IMR-90 (cell line): ENCODE data around the gene KRCC1. TPM values are rescaled to one million over a fixed set of nuclear protein-coding genes. Genes with fewer than 3 reads are reported as not detected.

Source experiments
- ATAC-seq: fragments of 200-7000 bp; cut with Tn5 transposase; 2 replicates; pipeline ENCODE4 v1.9.1; 2020; ENCODE audit warnings: low read depth, mild to moderate bottlenecking, moderate library complexity
- BruUV-seq: library from RNA; stranded (reverse); fragments of 400-500 nt; replicated peaks from 2 replicates; lab custom pipeline; 2021; lab: Mats Ljungman, UMichigan
- CTCF ChIA-PET: fragments of 300-600 bp; formaldehyde crosslinking; extraction: SDS; loops from one replicate; lab custom pipeline; 2021; ENCODE audit warnings: antibody characterized with exemption; lab: Yijun Ruan, JAX
- POLR2A ChIA-PET: fragments of 300-600 bp; sonication (Branson Sonifier 250); formaldehyde crosslinking; loops from one replicate; lab custom pipeline; 2022; ENCODE audit warnings: antibody characterized with exemption; ENCODE audit not compliant: unreplicated experiment; lab: Charles Lee
- DNase-seq: peaks from one replicate; pipeline ENCODE4 v3.0.0; 2013
- H2AFZ ChIP-seq: replicated peaks from 2 replicates; pipeline ENCODE3; 2013; ENCODE audit warnings: low read length, mild to moderate bottlenecking; ENCODE audit not compliant: poor library complexity
- H2AK5ac ChIP-seq: 2 replicates; pipeline ENCODE4 v1.6.1; 2013; ENCODE audit warnings: low read depth, low read length, inconsistent platforms
- H2AK9ac ChIP-seq: replicated peaks from 2 replicates; pipeline ENCODE3; 2013; ENCODE audit warnings: mild to moderate bottlenecking, low read depth, low read length, moderate library complexity; ENCODE audit not compliant: poor library complexity
- H2BK120ac ChIP-seq: 2 replicates; pipeline ENCODE4 v1.6.1; 2013; ENCODE audit warnings: low read depth, low read length, inconsistent platforms
- H2BK15ac ChIP-seq: 3 replicates; pipeline ENCODE4 v1.6.1; 2013; ENCODE audit warnings: low read depth, low read length, inconsistent platforms
- H2BK20ac ChIP-seq: 2 replicates; pipeline ENCODE4 v1.6.1; 2013; ENCODE audit warnings: low read depth, mild to moderate bottlenecking, inconsistent platforms, low read length, moderate library complexity
- H2BK5ac ChIP-seq: 2 replicates; pipeline ENCODE4 v1.6.1; 2013; ENCODE audit warnings: mild to moderate bottlenecking, low read depth, low read length, inconsistent platforms; ENCODE audit not compliant: poor library complexity, severe bottlenecking
- H3K14ac ChIP-seq: replicated peaks from 2 replicates; pipeline ENCODE4 v1.6.1; 2013; ENCODE audit warnings: low read depth, low read length, inconsistent platforms
- H3K18ac ChIP-seq: 2 replicates; pipeline ENCODE4 v1.6.1; 2013; ENCODE audit warnings: low read depth, low read length, control low read depth
- H3K23ac ChIP-seq: 2 replicates; pipeline ENCODE4 v1.6.1; 2013; ENCODE audit warnings: low read depth, low read length, inconsistent platforms
- H3K27ac ChIP-seq: 2 replicates; pipeline ENCODE4 v1.5.1; 2013; ENCODE audit warnings: mild to moderate bottlenecking, control low read depth, low read length; ENCODE audit not compliant: insufficient read depth
- H3K27me3 ChIP-seq: 2 replicates; pipeline ENCODE4 v1.6.1; 2013; ENCODE audit warnings: low read length; ENCODE audit not compliant: control insufficient read depth, insufficient read depth
- H3K36me3 ChIP-seq: 2 replicates; pipeline ENCODE4 v1.6.1; 2013; ENCODE audit warnings: low read length, mixed read lengths; ENCODE audit not compliant: control insufficient read depth, insufficient read depth
- H3K4ac ChIP-seq: 2 replicates; pipeline ENCODE4 v1.6.1; 2013; ENCODE audit warnings: low read depth, low read length, inconsistent platforms
- H3K4me1 ChIP-seq: 2 replicates; pipeline ENCODE4 v1.6.1; 2013; ENCODE audit warnings: low read length, mixed read lengths; ENCODE audit not compliant: control insufficient read depth, insufficient read depth
- H3K4me2 ChIP-seq: 2 replicates; pipeline ENCODE4 v1.6.1; 2013; ENCODE audit warnings: low read depth, mild to moderate bottlenecking, control low read depth, low read length, moderate library complexity
- H3K4me3 ChIP-seq: 2 replicates; pipeline ENCODE4 v1.5.1; 2013; ENCODE audit warnings: low read depth, mild to moderate bottlenecking, control low read depth, low read length, moderate library complexity; ENCODE audit not compliant: insufficient read depth
- H3K56ac ChIP-seq: 2 replicates; pipeline ENCODE4 v1.6.1; 2013; ENCODE audit warnings: low read length, inconsistent platforms; ENCODE audit not compliant: insufficient read depth; ENCODE audit errors: extremely low read depth
- H3K79me1 ChIP-seq, 2 experiments: 2 replicates each; pipeline ENCODE4 v1.6.1; 2013; ENCODE audit warnings: low read length in 2 of 2, inconsistent platforms in 1 of 2, low read depth in 1 of 2
- H3K9ac ChIP-seq: 2 replicates; pipeline ENCODE4 v1.6.1; 2013; ENCODE audit warnings: low read depth, low read length, control low read depth
- H3K9me1 ChIP-seq: 2 replicates; pipeline ENCODE4 v1.6.1; 2013; ENCODE audit warnings: low read length, inconsistent platforms; ENCODE audit not compliant: insufficient read depth
- H3K9me3 ChIP-seq: 2 replicates; pipeline ENCODE4 v1.6.1; 2013; ENCODE audit warnings: low read length; ENCODE audit not compliant: control insufficient read depth, insufficient read depth
- H4K20me1 ChIP-seq: 2 replicates; pipeline ENCODE4 v1.6.1; 2013; ENCODE audit warnings: low read length, inconsistent platforms; ENCODE audit not compliant: insufficient read depth
- H4K5ac ChIP-seq: 2 replicates; pipeline ENCODE4 v1.6.1; 2013; ENCODE audit warnings: mild to moderate bottlenecking, low read depth, low read length, control low read depth
- H4K8ac ChIP-seq, 2 experiments: 2 replicates each; pipeline ENCODE4 v1.6.1; 2013; ENCODE audit warnings: low read depth in 2 of 2, low read length in 2 of 2, control low read depth in 1 of 2, inconsistent platforms in 1 of 2
- H4K91ac ChIP-seq: 2 replicates; pipeline ENCODE4 v1.6.1; 2013; ENCODE audit warnings: low read depth, low read length, inconsistent platforms; ENCODE audit not compliant: insufficient read depth
- BHLHE40 ChIP-seq: fragments of 150-350 bp; IDR thresholded peaks from 2 replicates; pipeline ENCODE4 v1.6.1; 2016; ENCODE audit warnings: mild to moderate bottlenecking, low read depth, low read length
- CEBPB ChIP-seq: IDR thresholded peaks from 2 replicates; pipeline ENCODE4 v1.6.1; 2012; ENCODE audit warnings: low read depth, low read length, improper control_type of control experiment
- CHD1 ChIP-seq: IDR thresholded peaks from 2 replicates; pipeline ENCODE4 v1.6.1; 2012; ENCODE audit warnings: low read depth, low read length, improper control_type of control experiment
- ELK1 ChIP-seq: fragments of 150-350 bp; IDR thresholded peaks from 2 replicates; pipeline ENCODE4 v1.6.1; 2016; ENCODE audit warnings: low read depth, mild to moderate bottlenecking, low read length, moderate library complexity, borderline replicate concordance
- FOS ChIP-seq: fragments of 150-350 bp; IDR thresholded peaks from 2 replicates; pipeline ENCODE4 v1.6.1; 2016; ENCODE audit warnings: low read depth, low read length
- MAFK ChIP-seq: IDR thresholded peaks from 2 replicates; pipeline ENCODE4 v1.6.1; 2012; ENCODE audit warnings: low read depth, low read length, improper control_type of control experiment
- MAZ ChIP-seq: IDR thresholded peaks from 2 replicates; pipeline ENCODE4 v1.6.1; 2012; ENCODE audit warnings: low read depth, mild to moderate bottlenecking, low read length, improper control_type of control experiment, moderate library complexity, borderline replicate concordance
- MXI1 ChIP-seq: IDR thresholded peaks from 2 replicates; pipeline ENCODE4 v1.6.1; 2012; ENCODE audit warnings: low read depth, mild to moderate bottlenecking, low read length, moderate library complexity, borderline replicate concordance
- NFE2L2 ChIP-seq: fragments of 150-350 bp; IDR thresholded peaks from 2 replicates; pipeline ENCODE4 v1.6.1; 2016; ENCODE audit warnings: low read depth, mild to moderate bottlenecking, low read length
- POLR2A ChIP-seq: IDR thresholded peaks from 2 replicates; pipeline ENCODE4 v1.6.1; 2012; ENCODE audit warnings: mild to moderate bottlenecking, low read depth, low read length
- RAD21 ChIP-seq: IDR thresholded peaks from 2 replicates; pipeline ENCODE4 v1.6.1; 2012; ENCODE audit warnings: low read length, improper control_type of control experiment
- RCOR1 ChIP-seq: IDR thresholded peaks from 2 replicates; pipeline ENCODE4 v1.6.1; 2012; ENCODE audit warnings: mild to moderate bottlenecking, low read length, improper control_type of control experiment; ENCODE audit not compliant: insufficient replicate concordance
- RFX5 ChIP-seq: IDR thresholded peaks from 2 replicates; pipeline ENCODE4 v1.8.0; 2012; ENCODE audit warnings: low read depth, mild to moderate bottlenecking, low read length, moderate library complexity
- SMC3 ChIP-seq: fragments of 150-350 bp; IDR thresholded peaks from 2 replicates; pipeline ENCODE4 v1.6.1; 2016; ENCODE audit warnings: low read depth, mild to moderate bottlenecking, antibody characterized with exemption, low read length, moderate library complexity
- dilution Hi-C: fragments of 300-500 bp; cut with HindIII; formaldehyde crosslinking; loops from one replicate; pipeline ENCODE4 v1.14.3; 2018; ENCODE audit warnings: low sequenced_read_pairs; ENCODE audit not compliant: unreplicated experiment
- in situ Hi-C: fragments of 300-500 bp; cut with MboI; formaldehyde crosslinking; loops from 3 replicates; pipeline ENCODE4 v1.14.3; 2019; ENCODE audit warnings: low sequenced_read_pairs, inconsistent platforms, mixed read lengths
- intact Hi-C: fragments of 100-400 bp; cut with micrococcal nuclease; formaldehyde crosslinking; loops from 2 replicates; pipeline ENCODE4 v1.10.0; 2022
- polyA plus RNA-seq, 3 experiments: library from polyadenylated mRNA; depleted of rRNA; stranded (reverse); fragments of >200 nt; gene quantifications; 2 replicates each; pipeline ENCODE4 v1.2.3, GENCODE V29; 2012; ENCODE audit warnings: low replicate concordance in 1 of 3
- total RNA-seq: library from RNA; depleted of rRNA; stranded (reverse); fragments of >200 nt; gene quantifications from 2 replicates; pipeline ENCODE4 v1.2.3, GENCODE V29; 2012
- TF ChIP-seq, protein P1 (sequence below): conservative IDR thresholded peaks from 2 replicates; pipeline ENCODE4 v1.5.1; 2012; ENCODE audit warnings: mild to moderate bottlenecking, low read depth, low read length, improper control_type of control experiment
- TF ChIP-seq, protein P2 (sequence below): fragments of 150-350 bp; IDR thresholded peaks from 2 replicates; pipeline ENCODE4 v1.6.1; 2017; ENCODE audit warnings: mild to moderate bottlenecking, antibody characterized with exemption, low read length, low read depth

Gene KRCC1
- total and polyA plus RNA-seq, 2 of the 4 experiments (the other 2 are of a cell fraction), result 14.3 to 16.5 TPM

GRCh38 chr2:88098558-88098900 lies 42.9 kb upstream of the KRCC1 start:
- no peaks in the 10 kb centered on the region for H3K9me3 ChIP-seq
- H3K27me3 ChIP-seq, result peaks cover 16% of the 10 kb centered on the region
- no peaks in the 10 kb centered on the region for H4K20me1 ChIP-seq
- H3K4me3 ChIP-seq, result no peak overlapping the region
- POLR2A ChIA-PET, result no interaction called here
- H2AK5ac ChIP-seq, result no peak overlapping the region
- no peaks in the 10 kb centered on the region for H3K4me1 ChIP-seq
- H3K23ac ChIP-seq, result no peak overlapping the region
- intact Hi-C loops (no loop called here), in situ Hi-C loops (no loop called here), dilution Hi-C loops (no loop called here)
- no peaks in the 10 kb centered on the region for H3K36me3 ChIP-seq
- H3K9ac ChIP-seq, result no peak overlapping the region
- H2BK20ac ChIP-seq, result no peak overlapping the region
- DNase-seq (no peak), ATAC-seq (no peak)
- CTCF ChIA-PET, result no interaction called here
- no peak overlapping the region for H4K91ac ChIP-seq
- H2AFZ ChIP-seq, result no peak overlapping the region
- H3K27ac ChIP-seq, result no peak overlapping the region
- no peak overlapping the region for H4K8ac ChIP-seq
- H3K56ac ChIP-seq, result no peak overlapping the region
- BruUV-seq, result no TSS peak
- H3K18ac ChIP-seq, result no peak overlapping the region
- H3K4me2 ChIP-seq, result no peak overlapping the region
- H3K9me1 ChIP-seq, result no peaks in the 10 kb centered on the region; the same call in 1 of the 2 replicates
- H2BK120ac ChIP-seq, result no peak overlapping the region
- no peak overlapping the region for H3K4ac ChIP-seq
- TF ChIP-seq, protein P1, sequence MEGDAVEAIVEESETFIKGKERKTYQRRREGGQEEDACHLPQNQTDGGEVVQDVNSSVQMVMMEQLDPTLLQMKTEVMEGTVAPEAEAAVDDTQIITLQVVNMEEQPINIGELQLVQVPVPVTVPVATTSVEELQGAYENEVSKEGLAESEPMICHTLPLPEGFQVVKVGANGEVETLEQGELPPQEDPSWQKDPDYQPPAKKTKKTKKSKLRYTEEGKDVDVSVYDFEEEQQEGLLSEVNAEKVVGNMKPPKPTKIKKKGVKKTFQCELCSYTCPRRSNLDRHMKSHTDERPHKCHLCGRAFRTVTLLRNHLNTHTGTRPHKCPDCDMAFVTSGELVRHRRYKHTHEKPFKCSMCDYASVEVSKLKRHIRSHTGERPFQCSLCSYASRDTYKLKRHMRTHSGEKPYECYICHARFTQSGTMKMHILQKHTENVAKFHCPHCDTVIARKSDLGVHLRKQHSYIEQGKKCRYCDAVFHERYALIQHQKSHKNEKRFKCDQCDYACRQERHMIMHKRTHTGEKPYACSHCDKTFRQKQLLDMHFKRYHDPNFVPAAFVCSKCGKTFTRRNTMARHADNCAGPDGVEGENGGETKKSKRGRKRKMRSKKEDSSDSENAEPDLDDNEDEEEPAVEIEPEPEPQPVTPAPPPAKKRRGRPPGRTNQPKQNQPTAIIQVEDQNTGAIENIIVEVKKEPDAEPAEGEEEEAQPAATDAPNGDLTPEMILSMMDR, result no peak
- TF ChIP-seq MAFK (no peak), NFE2L2 (no peak), POLR2A (no peak), RFX5 (no peak), MAZ (no peak), BHLHE40 (no peak), CHD1 (no peak), CEBPB (no peak), SMC3 (no peak), RAD21 (no peak), FOS (no peak), RCOR1 (no peak), ELK1 (no peak), MXI1 (no peak)
- TF ChIP-seq, protein P2, sequence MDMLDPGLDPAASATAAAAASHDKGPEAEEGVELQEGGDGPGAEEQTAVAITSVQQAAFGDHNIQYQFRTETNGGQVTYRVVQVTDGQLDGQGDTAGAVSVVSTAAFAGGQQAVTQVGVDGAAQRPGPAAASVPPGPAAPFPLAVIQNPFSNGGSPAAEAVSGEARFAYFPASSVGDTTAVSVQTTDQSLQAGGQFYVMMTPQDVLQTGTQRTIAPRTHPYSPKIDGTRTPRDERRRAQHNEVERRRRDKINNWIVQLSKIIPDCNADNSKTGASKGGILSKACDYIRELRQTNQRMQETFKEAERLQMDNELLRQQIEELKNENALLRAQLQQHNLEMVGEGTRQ, result no peak
- no peak overlapping the region for H2BK5ac ChIP-seq
- H2AK9ac ChIP-seq, result no peak overlapping the region
- H3K79me1 ChIP-seq, result no peaks in the 10 kb centered on the region
- H3K14ac ChIP-seq, result no peak overlapping the region
- H4K5ac ChIP-seq, result no peak overlapping the region
- no peak overlapping the region for H2BK15ac ChIP-seq
